ENCODE measurements around the gene KLK13.
A peak's percentile ranks its signal among the peaks of the same experiment; 100 is the strongest.

KLK13 gene

DNA sequence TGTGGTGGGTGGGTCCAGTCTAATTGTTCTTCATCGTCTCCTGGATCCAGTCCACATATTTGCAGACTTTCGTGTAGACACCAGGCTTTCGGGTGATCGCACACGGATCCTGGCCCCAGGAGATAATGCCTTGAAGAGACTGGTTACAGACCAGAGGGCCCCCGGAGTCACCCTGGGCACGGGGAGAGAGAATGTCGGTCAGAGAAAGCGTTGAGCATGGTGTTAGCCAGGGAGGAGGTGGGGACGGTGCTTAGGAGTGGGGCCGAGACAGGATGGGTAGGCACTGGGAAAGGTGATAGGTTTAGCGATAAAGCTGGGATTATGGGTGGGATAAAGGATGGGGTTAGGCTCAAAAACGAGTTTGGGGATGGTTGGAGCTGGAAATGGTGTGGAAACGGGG is 42.4 kb downstream of the KLK13 start:
- H3K27ac ChIP-seq, result no peak overlapping the region
- TF ChIP-seq, protein P1, sequence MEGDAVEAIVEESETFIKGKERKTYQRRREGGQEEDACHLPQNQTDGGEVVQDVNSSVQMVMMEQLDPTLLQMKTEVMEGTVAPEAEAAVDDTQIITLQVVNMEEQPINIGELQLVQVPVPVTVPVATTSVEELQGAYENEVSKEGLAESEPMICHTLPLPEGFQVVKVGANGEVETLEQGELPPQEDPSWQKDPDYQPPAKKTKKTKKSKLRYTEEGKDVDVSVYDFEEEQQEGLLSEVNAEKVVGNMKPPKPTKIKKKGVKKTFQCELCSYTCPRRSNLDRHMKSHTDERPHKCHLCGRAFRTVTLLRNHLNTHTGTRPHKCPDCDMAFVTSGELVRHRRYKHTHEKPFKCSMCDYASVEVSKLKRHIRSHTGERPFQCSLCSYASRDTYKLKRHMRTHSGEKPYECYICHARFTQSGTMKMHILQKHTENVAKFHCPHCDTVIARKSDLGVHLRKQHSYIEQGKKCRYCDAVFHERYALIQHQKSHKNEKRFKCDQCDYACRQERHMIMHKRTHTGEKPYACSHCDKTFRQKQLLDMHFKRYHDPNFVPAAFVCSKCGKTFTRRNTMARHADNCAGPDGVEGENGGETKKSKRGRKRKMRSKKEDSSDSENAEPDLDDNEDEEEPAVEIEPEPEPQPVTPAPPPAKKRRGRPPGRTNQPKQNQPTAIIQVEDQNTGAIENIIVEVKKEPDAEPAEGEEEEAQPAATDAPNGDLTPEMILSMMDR (IDR thresholded peaks at IDR 0.05), result no peak
- TF ChIP-seq ZFX (IDR thresholded peaks at IDR 0.05; ENCODE audit: borderline replicate concordance), result no peak

GRCh38 chr19:51020988-51021651 is 43.8 kb downstream of the KLK13 start:
- no peak for TF ChIP-seq ZFX (IDR thresholded peaks at IDR 0.05; ENCODE audit: borderline replicate concordance)
- TF ChIP-seq, protein P1 (IDR thresholded peaks at IDR 0.05), result peak; percentile 87
- H3K27ac ChIP-seq, result peak overlapping the region; percentile 50

DNA sequence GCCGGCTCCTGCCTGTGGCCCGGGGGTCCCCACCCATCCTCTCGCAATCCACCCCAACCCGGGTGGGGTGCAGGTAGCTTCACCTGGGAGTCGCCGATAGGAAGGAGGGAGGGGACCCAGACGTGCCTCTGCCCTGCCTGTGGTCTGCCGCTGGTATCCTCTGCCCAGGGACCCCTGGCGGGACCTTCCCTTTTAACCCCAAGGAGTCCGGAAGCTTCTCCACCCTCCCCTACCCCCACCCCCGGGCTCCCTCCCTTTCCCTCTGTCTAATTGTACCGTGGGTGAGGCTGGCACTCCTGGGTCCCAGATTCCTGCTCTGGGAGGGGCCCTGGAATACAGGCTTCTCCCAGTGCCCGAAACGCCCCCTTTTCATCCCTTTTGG is 45.4 kb downstream of the KLK13 start, which contains the start of gene KLK10:
Gene KLK10, minus strand, starts transcription at position 166 of the 382 bp plus-strand sequence. CDS start 579 bp downstream, outside the sequence.
- no peak for TF ChIP-seq ZFX (IDR thresholded peaks at IDR 0.05; ENCODE audit: borderline replicate concordance)
- TF ChIP-seq, protein P1 (IDR thresholded peaks at IDR 0.05), result no peak
- H3K27ac ChIP-seq, result no peak within 1 kb of the TSS

GRCh38 chr19:51018745-51019543 is 45.9 kb downstream of the KLK13 start:
- TF ChIP-seq ZFX (IDR thresholded peaks at IDR 0.05; ENCODE audit: borderline replicate concordance), result no peak
- TF ChIP-seq, protein P1 (IDR thresholded peaks at IDR 0.05), result no peak
- H3K27ac ChIP-seq, result no peak overlapping the region

- no peak for TF ChIP-seq ZFX (IDR thresholded peaks at IDR 0.05; ENCODE audit: borderline replicate concordance)
- TF ChIP-seq, protein P1 (IDR thresholded peaks at IDR 0.05), result peak; percentile 96
- no peak overlapping the region for H3K27ac ChIP-seq
These were observed 47.9 kb downstream of the KLK13 start for GRCh38 chr19:51016798-51017683.

GRCh38 chr19:51015691-51016267 is 49.1 kb downstream of the KLK13 start:
- no peak overlapping the region for H3K27ac ChIP-seq
- TF ChIP-seq, protein P1 (IDR thresholded peaks at IDR 0.05), result no peak
- no peak for TF ChIP-seq ZFX (IDR thresholded peaks at IDR 0.05; ENCODE audit: borderline replicate concordance)

Data from 22Rv1 (cell line).